ENCODE data around the gene FOXB1.

DNA sequence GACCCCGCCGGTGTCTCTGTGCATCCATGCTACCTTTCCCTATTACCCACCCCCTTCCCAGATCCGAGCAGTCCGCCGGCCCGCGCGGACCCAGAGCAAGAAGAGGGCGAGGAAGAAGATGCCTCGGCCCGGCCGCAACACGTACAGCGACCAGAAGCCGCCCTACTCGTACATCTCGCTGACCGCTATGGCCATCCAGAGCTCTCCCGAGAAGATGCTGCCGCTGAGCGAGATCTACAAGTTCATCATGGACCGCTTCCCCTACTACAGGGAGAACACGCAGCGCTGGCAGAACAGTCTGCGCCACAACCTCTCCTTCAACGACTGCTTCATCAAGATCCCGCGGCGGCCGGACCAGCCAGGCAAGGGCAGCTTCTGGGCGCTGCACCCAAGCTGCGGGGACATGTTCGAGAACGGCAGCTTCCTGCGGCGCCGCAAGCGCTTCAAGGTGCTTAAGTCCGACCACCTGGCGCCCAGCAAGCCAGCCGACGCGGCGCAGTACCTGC lies 788 bp downstream of the FOXB1 start:
- TF ChIP-seq GATA3 (IDR thresholded peaks at IDR 0.05; ENCODE audit: low read depth, low read length) (no peak), GATA2 (IDR thresholded peaks at IDR 0.05; ENCODE audit: low read depth, low read length) (no peak)

Measured in SH-SY5Y (cell line).